Liver (tissue), 9 donors: ENCODE results near the gene RPP14. TPM values are rescaled to one million over a fixed set of nuclear protein-coding genes. Genes with fewer than 3 reads are reported as not detected.
"Not testable (repeated sequence)": the region's sequence is repeated elsewhere in the genome, so short reads cannot be mapped to it uniquely, and the experiment has no call there.

Experiments used
- DNase-seq: peaks from one replicate; pipeline ENCODE4 v3.0.0-alpha.2; 2017; ENCODE audit warnings: low spot score
- H3K27ac ChIP-seq, 2 donors: one replicate each; pipeline ENCODE4 v1.7.0; 2013; ENCODE audit warnings: inconsistent platforms in 2 of 2, low read length in 2 of 2, control low read depth in 1 of 2, low read depth in 1 of 2, mild to moderate bottlenecking in 1 of 2
- H3K27me3 ChIP-seq, 4 donors: one replicate each; pipeline versions ENCODE4 v1.6.1 to v1.7.0; 2013; ENCODE audit warnings: low read length in 3 of 4, inconsistent platforms in 1 of 4, mild to moderate bottlenecking in 1 of 4, moderate library complexity in 1 of 4; ENCODE audit not compliant: control insufficient read depth in 4 of 4, insufficient read depth in 4 of 4
- H3K36me3 ChIP-seq, 4 donors: one replicate each; pipeline versions ENCODE4 v1.6.1 to v1.7.0; 2013; ENCODE audit warnings: low read length in 3 of 4, mild to moderate bottlenecking in 3 of 4, low read depth in 1 of 4, moderate library complexity in 1 of 4; ENCODE audit not compliant: control insufficient read depth in 4 of 4, insufficient read depth in 3 of 4
- H3K4me1 ChIP-seq, 4 donors: one replicate each; pipeline versions ENCODE4 v1.6.1 to v1.7.0; 2013; ENCODE audit warnings: low read length in 3 of 4, mild to moderate bottlenecking in 3 of 4, moderate library complexity in 1 of 4; ENCODE audit not compliant: control insufficient read depth in 4 of 4, insufficient read depth in 4 of 4
- H3K4me3 ChIP-seq, 3 donors: one replicate each; pipeline versions ENCODE4 v1.6.1 to v1.7.0; 2013; ENCODE audit warnings: low read length in 3 of 3, control low read depth in 1 of 3, low read depth in 1 of 3, mild to moderate bottlenecking in 1 of 3
- H3K9ac ChIP-seq, 2 donors: one replicate each; pipeline ENCODE4 v1.7.0; 2013; ENCODE audit warnings: low read length in 2 of 2, mild to moderate bottlenecking in 2 of 2, moderate library complexity in 2 of 2, control low read depth in 1 of 2, low read depth in 1 of 2
- H3K9me3 ChIP-seq, 4 donors: one replicate each; pipeline versions ENCODE4 v1.6.1 to v1.7.0; 2013; ENCODE audit warnings: low read length in 3 of 4; ENCODE audit not compliant: control insufficient read depth in 4 of 4
- EGR1 ChIP-seq, 2 donors: IDR thresholded peaks; 2 replicates each; pipeline ENCODE4 v1.6.1; 2016 to 2018; ENCODE audit warnings: antibody characterized with exemption in 2 of 2, low read depth in 2 of 2
- FOXA1 ChIP-seq: IDR thresholded peaks from 2 replicates; pipeline ENCODE4 v1.6.1; 2016; ENCODE audit warnings: antibody characterized with exemption
- FOXA2 ChIP-seq: IDR thresholded peaks from 2 replicates; pipeline ENCODE4 v1.6.1; 2016; ENCODE audit warnings: antibody characterized with exemption
- GABPA ChIP-seq, 2 donors: IDR thresholded peaks in 1 of 2; conservative IDR thresholded peaks in 1 of 2; 2 replicates each; pipeline ENCODE4 v1.6.1; 2016; ENCODE audit warnings: antibody characterized with exemption in 2 of 2, mild to moderate bottlenecking in 1 of 2, moderate library complexity in 1 of 2
- HNF4A ChIP-seq, 2 donors: conservative IDR thresholded peaks; 2 replicates each; pipeline ENCODE4 v1.6.1; 2016; ENCODE audit warnings: antibody characterized with exemption in 2 of 2, mild to moderate bottlenecking in 2 of 2
- HNF4G ChIP-seq: IDR thresholded peaks from 2 replicates; pipeline ENCODE4 v1.6.1; 2016; ENCODE audit warnings: antibody characterized with exemption
- JUND ChIP-seq, 2 donors: IDR thresholded peaks; 2 replicates each; pipeline ENCODE4 v1.6.1; 2016; ENCODE audit warnings: antibody characterized with exemption in 2 of 2
- NR2F2 ChIP-seq: IDR thresholded peaks from 2 replicates; pipeline ENCODE4 v1.6.1; 2016; ENCODE audit warnings: antibody characterized with exemption
- RAD21 ChIP-seq, 2 donors: IDR thresholded peaks; 2 replicates each; pipeline ENCODE4 v1.6.1; 2016; ENCODE audit warnings: antibody characterized with exemption in 2 of 2, mild to moderate bottlenecking in 2 of 2
- RXRA ChIP-seq, 2 donors: IDR thresholded peaks; 2 replicates each; pipeline ENCODE4 v1.6.1; 2017 to 2018; ENCODE audit warnings: antibody characterized with exemption in 2 of 2, mild to moderate bottlenecking in 1 of 2
- SP1 ChIP-seq: IDR thresholded peaks from 2 replicates; pipeline ENCODE4 v1.6.1; 2018; ENCODE audit warnings: antibody characterized with exemption, mild to moderate bottlenecking
- TAF1 ChIP-seq: conservative IDR thresholded peaks from 2 replicates; pipeline ENCODE4 v1.6.1; 2016; ENCODE audit warnings: antibody characterized with exemption, mild to moderate bottlenecking
- YY1 ChIP-seq: IDR thresholded peaks from 2 replicates; pipeline ENCODE4 v1.6.1; 2016; ENCODE audit warnings: antibody characterized with exemption, mild to moderate bottlenecking
- WGBS: extraction: QIAGEN DNeasy Blood & Tissue Kit; methylation state at CpG from one replicate; pipeline ENCODE4 v1.1.7; 2013; 5-methylcytosine and 5-hydroxymethylcytosine counted together
- polyA plus RNA-seq, 2 donors: library from polyadenylated mRNA; stranded (reverse) in 1 of 2; unstranded in 1 of 2; fragments of 200-250 nt in 1 of 2; fragments of >200 nt in 1 of 2; fragmentation: Nextera tagmentation in 1 of 2; extraction: Ambion mirVana in 1 of 2; gene quantifications; one replicate each; pipeline versions ENCODE4 v1.2.1 to v1.2.3, GENCODE V29; 2013 to 2015
- total RNA-seq, 2 donors: library from RNA; depleted of rRNA; stranded (reverse); fragments of >200 nt; gene quantifications; one replicate each; pipeline ENCODE4 v1.2.3, GENCODE V29; 2014
- TF ChIP-seq, protein P1 (sequence below): fragments of 150-350 bp; IDR thresholded peaks from 2 replicates; pipeline ENCODE4 v1.5.1; 2017; ENCODE audit warnings: improper control_type of control experiment, low read depth, low read length; ENCODE audit not compliant: missing input control
- TF ChIP-seq, protein P2 (sequence below): IDR thresholded peaks from 2 replicates; pipeline ENCODE4 v1.6.1; 2016; ENCODE audit warnings: antibody characterized with exemption
- TF ChIP-seq, protein P3 (sequence below): IDR thresholded peaks from 2 replicates; pipeline ENCODE4 v1.6.1; 2016; ENCODE audit warnings: antibody characterized with exemption
- TF ChIP-seq, protein P4 (sequence below): IDR thresholded peaks from 2 replicates; pipeline ENCODE4 v1.6.1; 2016; ENCODE audit warnings: antibody characterized with exemption
- donor health status: healthy.
- donor health status: healthy.
- donor health status: healthy.
- donor health status: healthy.
- donor health status: healthy.

The RPP14 gene
- total and polyA plus RNA-seq, 4 donors: 7.4 to 13.7 (median 10.1) TPM

DNA sequence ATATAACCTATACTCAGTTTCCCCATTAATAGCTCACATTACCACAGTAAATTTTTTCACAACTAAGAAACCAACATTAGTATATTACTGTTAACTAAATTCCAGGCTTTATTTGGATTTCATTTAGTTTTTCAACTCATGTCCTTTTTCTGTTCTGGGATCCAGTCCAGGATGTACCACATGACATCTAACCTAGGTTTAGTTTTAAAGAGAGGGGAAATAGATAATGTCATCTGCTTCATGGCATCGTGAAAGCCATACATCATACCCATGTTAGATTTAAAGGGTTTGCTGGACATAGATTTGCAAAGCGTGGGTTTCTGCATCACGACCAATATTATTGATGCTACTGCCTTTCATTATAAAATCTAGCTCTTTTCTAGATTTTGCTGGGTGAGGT is 33.2 kb upstream of the RPP14 start:
- 65% methylated on average over 3 of the region's 3 CpGs for WGBS
- H3K9ac ChIP-seq: no peak overlapping the region
- no peaks in the 10 kb centered on the region for H3K9me3 ChIP-seq
- TF ChIP-seq, protein P1, sequence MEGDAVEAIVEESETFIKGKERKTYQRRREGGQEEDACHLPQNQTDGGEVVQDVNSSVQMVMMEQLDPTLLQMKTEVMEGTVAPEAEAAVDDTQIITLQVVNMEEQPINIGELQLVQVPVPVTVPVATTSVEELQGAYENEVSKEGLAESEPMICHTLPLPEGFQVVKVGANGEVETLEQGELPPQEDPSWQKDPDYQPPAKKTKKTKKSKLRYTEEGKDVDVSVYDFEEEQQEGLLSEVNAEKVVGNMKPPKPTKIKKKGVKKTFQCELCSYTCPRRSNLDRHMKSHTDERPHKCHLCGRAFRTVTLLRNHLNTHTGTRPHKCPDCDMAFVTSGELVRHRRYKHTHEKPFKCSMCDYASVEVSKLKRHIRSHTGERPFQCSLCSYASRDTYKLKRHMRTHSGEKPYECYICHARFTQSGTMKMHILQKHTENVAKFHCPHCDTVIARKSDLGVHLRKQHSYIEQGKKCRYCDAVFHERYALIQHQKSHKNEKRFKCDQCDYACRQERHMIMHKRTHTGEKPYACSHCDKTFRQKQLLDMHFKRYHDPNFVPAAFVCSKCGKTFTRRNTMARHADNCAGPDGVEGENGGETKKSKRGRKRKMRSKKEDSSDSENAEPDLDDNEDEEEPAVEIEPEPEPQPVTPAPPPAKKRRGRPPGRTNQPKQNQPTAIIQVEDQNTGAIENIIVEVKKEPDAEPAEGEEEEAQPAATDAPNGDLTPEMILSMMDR: no peak
- peak; percentile 17 for TF ChIP-seq YY1
- H3K36me3 ChIP-seq: peaks cover 4 to 35% (median 19%) of the 10 kb centered on the region in 4 donors
- H3K27me3 ChIP-seq: no peaks in the 10 kb centered on the region
- H3K4me1 ChIP-seq: peaks cover 0 to 20% (median 11%) of the 10 kb centered on the region in 4 donors
- peak overlapping the region in 1 of 2 donors; percentile 40 for H3K27ac ChIP-seq
- DNase-seq: no peak
- no peak overlapping the region for H3K4me3 ChIP-seq

DNA sequence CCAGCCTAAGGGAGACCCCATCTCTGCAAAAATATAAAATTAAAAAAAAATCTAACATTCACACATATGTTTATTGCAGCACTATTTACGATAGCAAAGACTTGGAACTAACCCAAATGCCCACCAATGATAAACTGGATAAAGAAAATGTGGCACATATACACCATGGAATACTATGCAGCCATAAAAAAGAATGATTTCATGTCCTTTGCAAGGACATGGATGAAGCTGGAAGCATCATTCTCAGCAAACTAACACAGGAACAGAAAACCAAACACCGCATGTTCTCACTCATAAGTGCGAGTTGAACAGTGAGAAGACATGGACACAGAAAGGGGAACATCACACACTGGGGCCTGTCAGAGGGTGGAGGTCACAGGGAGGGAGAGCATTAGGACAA is 32.7 kb upstream of the RPP14 start:
- H3K4me3 ChIP-seq, H3K27ac ChIP-seq, H3K9ac ChIP-seq, H3K9me3 ChIP-seq, DNase-seq, H3K27me3 ChIP-seq: not testable (repeated sequence)
- peaks cover 4 to 30% (median 19%) of the 10 kb centered on the region in 4 donors for H3K36me3 ChIP-seq
- peaks cover 2 to 20% (median 11%) of the 10 kb centered on the region in 4 donors for H3K4me1 ChIP-seq
- WGBS: 93% methylated on average over 3 of the region's 3 CpGs

DNA sequence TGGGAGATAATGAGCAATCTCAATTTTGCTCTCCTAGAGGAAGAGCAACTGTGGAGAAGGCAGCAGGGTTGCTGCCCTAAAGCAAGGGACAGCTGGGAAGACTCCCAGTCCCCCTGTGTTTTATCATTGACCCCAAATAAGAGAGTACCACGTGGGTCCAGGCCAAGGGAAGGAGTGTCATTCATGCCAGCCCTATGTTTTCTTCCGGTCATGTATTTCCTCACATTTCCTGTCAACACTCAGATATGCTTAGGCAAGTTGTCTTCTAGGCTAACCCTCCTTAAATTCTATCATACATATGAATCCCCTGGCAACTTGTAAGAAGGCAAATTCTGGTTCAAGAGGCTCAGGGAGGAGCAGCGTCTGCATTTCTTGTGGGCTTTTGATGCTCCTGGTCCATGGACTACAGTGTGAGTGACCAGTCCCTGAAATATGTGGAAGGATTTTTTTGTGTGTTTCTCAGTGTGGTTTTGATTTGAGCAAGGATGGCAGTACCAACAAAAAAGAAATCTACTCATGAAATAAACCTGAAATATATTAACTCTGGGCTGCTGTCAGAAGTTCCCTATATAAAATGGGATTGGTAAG is 31.9 kb upstream of the RPP14 start:
- TF ChIP-seq RXRA (IDR thresholded peaks at IDR 0.05): peak; percentile 9 to 24
- TF ChIP-seq RAD21 (IDR thresholded peaks at IDR 0.05): no peak
- Histone ChIP-seq H3K9ac (no peak overlapping the region), H3K27ac (no peak overlapping the region), H3K9me3 (no peaks in the 10 kb centered on the region), H3K4me3 (no peak overlapping the region), H3K27me3 (no peaks in the 10 kb centered on the region), H3K4me1 (peaks cover 2 to 20% (median 11%) of the 10 kb centered on the region in 4 donors), H3K36me3 (peaks cover 4 to 24% (median 14%) of the 10 kb centered on the region in 4 donors)
- WGBS: 52% methylated on average over 3 of the region's 3 CpGs
- DNase-seq: no peak

DNA sequence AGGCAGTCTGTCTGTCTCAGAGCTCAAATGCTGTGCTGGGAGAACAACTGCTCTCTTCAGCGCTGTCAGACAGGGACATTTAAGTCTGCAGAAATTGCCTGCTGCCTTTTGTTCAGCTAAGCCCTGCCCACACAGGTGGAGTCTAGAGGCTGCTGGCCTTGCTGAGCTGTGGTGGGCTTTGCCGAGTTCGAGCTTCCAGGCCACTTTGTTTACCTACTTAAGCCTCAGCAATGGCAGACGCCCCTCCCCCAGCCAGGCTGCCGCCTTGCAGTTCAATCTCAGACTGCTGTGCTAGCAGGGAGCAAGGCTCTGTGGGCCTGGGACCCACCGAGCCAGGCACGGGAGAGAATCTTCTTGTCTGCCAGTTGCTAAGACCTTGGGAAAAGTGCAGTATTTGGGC is 25.0 kb upstream of the RPP14 start:
- Histone ChIP-seq H3K9me3 (no peaks in the 10 kb centered on the region), H3K27ac (no peak overlapping the region), H3K9ac (no peak overlapping the region), H3K27me3 (no peaks in the 10 kb centered on the region), H3K4me3 (no peak overlapping the region), H3K4me1 (peaks cover 0 to 2% (median 0%) of the 10 kb centered on the region in 4 donors), H3K36me3 (peaks cover 5 to 22% (median 14%) of the 10 kb centered on the region in 4 donors)
- no peak for DNase-seq
- 93% methylated on average over 7 of the region's 7 CpGs for WGBS
- TF ChIP-seq YY1 (no peak), GABPA (IDR thresholded peaks at IDR 0.05 in 1 of 2, conservative IDR thresholded peaks at IDR 0.05 in 1 of 2) (no peak), HNF4A (conservative IDR thresholded peaks at IDR 0.05) (no peak), NR2F2 (no peak), JUND (IDR thresholded peaks at IDR 0.05) (no peak), EGR1 (IDR thresholded peaks at IDR 0.05; ENCODE audit: low read depth in 2 of 2) (no peak), FOXA1 (no peak), FOXA2 (no peak), HNF4G (no peak), RXRA (IDR thresholded peaks at IDR 0.05) (no peak), TAF1 (no peak), SP1 (no peak), RAD21 (IDR thresholded peaks at IDR 0.05) (no peak)
- TF ChIP-seq, protein P2, sequence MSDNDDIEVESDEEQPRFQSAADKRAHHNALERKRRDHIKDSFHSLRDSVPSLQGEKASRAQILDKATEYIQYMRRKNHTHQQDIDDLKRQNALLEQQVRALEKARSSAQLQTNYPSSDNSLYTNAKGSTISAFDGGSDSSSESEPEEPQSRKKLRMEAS: no peak
- TF ChIP-seq, protein P1: no peak
- TF ChIP-seq, protein P3, sequence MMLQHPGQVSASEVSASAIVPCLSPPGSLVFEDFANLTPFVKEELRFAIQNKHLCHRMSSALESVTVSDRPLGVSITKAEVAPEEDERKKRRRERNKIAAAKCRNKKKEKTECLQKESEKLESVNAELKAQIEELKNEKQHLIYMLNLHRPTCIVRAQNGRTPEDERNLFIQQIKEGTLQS: no peak
- TF ChIP-seq, protein P4, sequence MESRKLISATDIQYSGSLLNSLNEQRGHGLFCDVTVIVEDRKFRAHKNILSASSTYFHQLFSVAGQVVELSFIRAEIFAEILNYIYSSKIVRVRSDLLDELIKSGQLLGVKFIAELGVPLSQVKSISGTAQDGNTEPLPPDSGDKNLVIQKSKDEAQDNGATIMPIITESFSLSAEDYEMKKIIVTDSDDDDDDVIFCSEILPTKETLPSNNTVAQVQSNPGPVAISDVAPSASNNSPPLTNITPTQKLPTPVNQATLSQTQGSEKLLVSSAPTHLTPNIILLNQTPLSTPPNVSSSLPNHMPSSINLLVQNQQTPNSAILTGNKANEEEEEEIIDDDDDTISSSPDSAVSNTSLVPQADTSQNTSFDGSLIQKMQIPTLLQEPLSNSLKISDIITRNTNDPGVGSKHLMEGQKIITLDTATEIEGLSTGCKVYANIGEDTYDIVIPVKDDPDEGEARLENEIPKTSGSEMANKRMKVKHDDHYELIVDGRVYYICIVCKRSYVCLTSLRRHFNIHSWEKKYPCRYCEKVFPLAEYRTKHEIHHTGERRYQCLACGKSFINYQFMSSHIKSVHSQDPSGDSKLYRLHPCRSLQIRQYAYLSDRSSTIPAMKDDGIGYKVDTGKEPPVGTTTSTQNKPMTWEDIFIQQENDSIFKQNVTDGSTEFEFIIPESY: no peak
